GM23338 (cell line): ENCODE results near the gene HOTAIR. TPM values are rescaled to one million over a fixed set of nuclear protein-coding genes. Genes with fewer than 3 reads are reported as not detected.

ENCODE experiments used
- ATAC-seq: fragments of 200-7000 bp; cut with Tn5 transposase; 3 replicates; pipeline ENCODE4 v1.9.1; 2020
- DNase-seq: peaks from one replicate; pipeline ENCODE4 v3.0.0-alpha.2; 2015; ENCODE audit warnings: low spot score
- H2AFZ ChIP-seq: fragments of 200-600 bp; sonication (generic); 2 replicates; pipeline ENCODE4 v1.8.0; 2016; ENCODE audit warnings: antibody characterized with exemption, mild to moderate bottlenecking, moderate library complexity
- H3F3A ChIP-seq: fragments of 200-600 bp; sonication (generic); replicated peaks from 2 replicates; pipeline ENCODE4 v1.8.0; 2017; ENCODE audit warnings: antibody characterized with exemption, mixed run types, low read depth
- H3K27ac ChIP-seq: fragments of 200-600 bp; sonication (generic); 2 replicates; pipeline ENCODE4 v1.6.1; 2016; ENCODE audit warnings: low read depth
- H3K27me3 ChIP-seq: fragments of 200-600 bp; sonication (generic); 2 replicates; pipeline ENCODE4 v1.8.0; 2016; ENCODE audit warnings: mild to moderate bottlenecking, mixed run types, moderate library complexity; ENCODE audit not compliant: insufficient read depth
- H3K36me3 ChIP-seq: fragments of 200-600 bp; sonication (generic); 2 replicates; pipeline ENCODE4 v1.8.0; 2016; ENCODE audit warnings: mild to moderate bottlenecking; ENCODE audit not compliant: insufficient read depth
- H3K4me1 ChIP-seq: fragments of 200-600 bp; sonication (generic); 2 replicates; pipeline ENCODE4 v1.8.0; 2016; ENCODE audit warnings: mild to moderate bottlenecking, moderate library complexity; ENCODE audit not compliant: insufficient read depth
- H3K4me2 ChIP-seq: fragments of 200-600 bp; sonication (generic); 2 replicates; pipeline ENCODE4 v1.7.1; 2017; ENCODE audit warnings: mixed run types
- H3K4me3 ChIP-seq: fragments of 200-600 bp; sonication (generic); 2 replicates; pipeline ENCODE4 v1.6.1; 2016; ENCODE audit warnings: mixed run types
- H3K79me2 ChIP-seq: fragments of 200-600 bp; sonication (generic); replicated peaks from 2 replicates; pipeline ENCODE4 v1.8.0; 2017; ENCODE audit warnings: mild to moderate bottlenecking; ENCODE audit not compliant: insufficient read depth
- H3K9me2 ChIP-seq: fragments of 200-600 bp; sonication (generic); 2 replicates; pipeline ENCODE4 v1.8.0; 2017; ENCODE audit not compliant: insufficient read depth
- H4K20me1 ChIP-seq: fragments of 200-600 bp; sonication (generic); replicated peaks from 2 replicates; pipeline ENCODE4 v1.8.0; 2017; ENCODE audit warnings: mild to moderate bottlenecking; ENCODE audit not compliant: insufficient read depth
- H3K27ac Mint-ChIP-seq: 2 replicates; pipeline ENCODE4 v1.8.0; 2020; ENCODE audit warnings: inconsistent platforms, mild to moderate bottlenecking, moderate library complexity, mixed read lengths
- H3K27me3 Mint-ChIP-seq: 3 replicates; pipeline ENCODE4 v1.8.0; 2022; ENCODE audit warnings: low read depth, mild to moderate bottlenecking, moderate library complexity, mixed read lengths, inconsistent platforms; ENCODE audit not compliant: insufficient read depth, poor library complexity
- H3K36me3 Mint-ChIP-seq: 3 replicates; pipeline ENCODE4 v1.8.0; 2021; ENCODE audit warnings: low read depth, mild to moderate bottlenecking, inconsistent platforms, moderate library complexity, mixed read lengths
- H3K4me1 Mint-ChIP-seq: 3 replicates; pipeline ENCODE4 v1.8.0; 2020; ENCODE audit warnings: mild to moderate bottlenecking, inconsistent platforms, mixed read lengths
- H3K4me3 Mint-ChIP-seq: 3 replicates; pipeline ENCODE4 v1.8.0; 2021; ENCODE audit warnings: moderate library complexity, mild to moderate bottlenecking, inconsistent platforms, mixed read lengths
- H3K9me3 Mint-ChIP-seq: 3 replicates; pipeline ENCODE4 v1.8.0; 2020; ENCODE audit warnings: moderate library complexity, mild to moderate bottlenecking, inconsistent platforms, mixed read lengths
- CREB1 ChIP-seq: fragments of 250-450 bp; sonication (Bioruptor Pico); IDR thresholded peaks from 2 replicates; pipeline ENCODE4 v1.5.0; 2020; ENCODE audit warnings: low read depth, mild to moderate bottlenecking, moderate library complexity
- EZH2 ChIP-seq: fragments of 200-600 bp; sonication (generic); IDR thresholded peaks from one replicate; pipeline ENCODE4 v1.8.0; 2017; ENCODE audit warnings: antibody characterized with exemption, mild to moderate bottlenecking, low read depth; ENCODE audit not compliant: unreplicated experiment
- EZH2phosphoT487 ChIP-seq: fragments of 200-600 bp; sonication (generic); IDR thresholded peaks from one replicate; pipeline ENCODE4 v1.8.1; 2018; ENCODE audit warnings: antibody characterized with exemption; ENCODE audit not compliant: unreplicated experiment
- JUNB ChIP-seq: IDR thresholded peaks from one replicate; pipeline ENCODE4 v1.6.1; 2016; ENCODE audit warnings: antibody characterized with exemption; ENCODE audit not compliant: unreplicated experiment
- NANOG ChIP-seq: IDR thresholded peaks from 2 replicates; pipeline ENCODE4 v1.6.1; 2016; ENCODE audit warnings: antibody characterized with exemption, borderline replicate concordance
- POLR2AphosphoS5 ChIP-seq: IDR thresholded peaks from 2 replicates; pipeline ENCODE4 v1.6.1; 2016; ENCODE audit warnings: antibody characterized with exemption, low read depth
- STAT1 ChIP-seq: IDR thresholded peaks from one replicate; pipeline ENCODE4 v1.6.1; 2016; ENCODE audit warnings: antibody characterized with exemption; ENCODE audit not compliant: unreplicated experiment
- polyA plus RNA-seq: library from polyadenylated mRNA; unstranded; fragments of >200 nt; fragmentation: Nextera tagmentation; extraction: Ambion mirVana; gene quantifications from 2 replicates; pipeline ENCODE4 v1.2.1, GENCODE V29; 2016
- total RNA-seq: library from RNA; depleted of rRNA; stranded (reverse); fragments of >200 nt; shearing (Covaris generic); gene quantifications from 2 replicates; pipeline ENCODE4 v1.2.3, GENCODE V29; 2014
- TF ChIP-seq, protein P1 (sequence below), 2 experiments: fragments of 200-600 bp in 1 of 2; sonication (generic) in 1 of 2; conservative IDR thresholded peaks; 2 replicates each; pipeline versions ENCODE4 v1.5.1 to v1.6.1; 2016 to 2017; ENCODE audit warnings: antibody characterized with exemption in 2 of 2, low read depth in 2 of 2, mild to moderate bottlenecking in 2 of 2, moderate library complexity in 1 of 2
- TF ChIP-seq, protein P2 (sequence below): fragments of 250-450 bp; sonication (Bioruptor Pico); IDR thresholded peaks from 2 replicates; pipeline ENCODE4 v1.5.0; 2020; ENCODE audit warnings: mild to moderate bottlenecking, moderate library complexity
- TF ChIP-seq, protein P3 (sequence below): IDR thresholded peaks from 2 replicates; pipeline ENCODE4 v1.6.1; 2016; ENCODE audit warnings: antibody characterized with exemption

HOTAIR gene
- total and polyA plus RNA-seq, 2 experiments from 2014 or later: not detected

DNA sequence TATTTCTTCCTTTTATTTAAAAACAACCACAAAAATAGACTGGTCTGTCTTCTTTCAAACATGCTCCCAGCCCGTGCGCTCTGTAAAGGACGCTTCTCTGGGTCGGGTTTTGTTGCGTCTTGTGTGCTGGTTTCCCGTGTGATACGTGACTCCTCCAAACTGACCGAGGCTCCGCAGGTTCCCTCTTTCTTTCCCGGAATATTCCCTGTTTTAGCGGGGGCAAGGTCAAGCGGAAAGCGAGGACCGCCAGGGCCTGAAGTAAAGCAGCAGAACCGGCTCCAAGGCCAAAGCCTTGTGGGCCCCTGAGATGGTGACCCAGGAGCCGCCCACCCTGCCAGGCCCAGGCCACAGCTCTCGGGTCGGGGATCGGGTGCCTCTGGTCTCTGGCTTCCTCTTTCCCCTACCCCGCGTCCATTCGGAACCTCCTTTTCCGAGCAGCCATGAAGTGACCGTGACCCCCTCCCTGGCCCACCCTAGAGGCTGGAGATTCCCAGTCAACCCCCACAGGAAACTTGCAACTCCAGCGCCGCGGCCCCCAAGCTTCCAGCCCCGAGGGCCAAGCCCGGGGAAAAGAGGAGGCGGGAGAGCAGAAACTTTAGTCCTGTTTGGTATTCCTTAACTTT is 9.3 kb upstream of the HOTAIR start:
- Mint-ChIP-seq H3K9me3 (peaks cover 5% of the 10 kb centered on the region; the same call in 2 of the 3 replicates), H3K36me3 (no peaks in the 10 kb centered on the region; the same call in 2 of the 3 replicates), H3K4me3 (0 out of 3 replicates have a peak overlapping the region, but pooled peaks have one; percentile 26), H3K27ac (no peak overlapping the region), H3K27me3 (peaks cover 100% of the 10 kb centered on the region), H3K4me1 (peaks cover 27% of the 10 kb centered on the region)
- no peaks in the 10 kb centered on the region for H3K36me3 ChIP-seq
- H3K9me2 ChIP-seq: no peaks in the 10 kb centered on the region
- H3K4me1 ChIP-seq: peaks cover 53% of the 10 kb centered on the region
- H3K4me3 ChIP-seq: 0 out of 2 replicates have a peak overlapping the region, but pooled peaks have one; percentile 2
- peaks cover 98% of the 10 kb centered on the region for H3K27me3 ChIP-seq
- no peak overlapping the region for H2AFZ ChIP-seq
- peaks cover 48% of the 10 kb centered on the region for H3F3A ChIP-seq
- H4K20me1 ChIP-seq: peaks cover 40% of the 10 kb centered on the region
- DNase-seq (no peak), ATAC-seq (peak; percentile 2; the same call in 1 of the 3 replicates)
- no peak overlapping the region for H3K27ac ChIP-seq
- H3K79me2 ChIP-seq: no peaks in the 10 kb centered on the region
- H3K4me2 ChIP-seq: peak overlapping the region; percentile 62; the same call in 1 of the 2 replicates
- TF ChIP-seq CREB1 (CRISPR knock-in tag) (no peak), EZH2phosphoT487 (peak; percentile 38), EZH2 (peak; percentile 95), JUNB (no peak)

DNA sequence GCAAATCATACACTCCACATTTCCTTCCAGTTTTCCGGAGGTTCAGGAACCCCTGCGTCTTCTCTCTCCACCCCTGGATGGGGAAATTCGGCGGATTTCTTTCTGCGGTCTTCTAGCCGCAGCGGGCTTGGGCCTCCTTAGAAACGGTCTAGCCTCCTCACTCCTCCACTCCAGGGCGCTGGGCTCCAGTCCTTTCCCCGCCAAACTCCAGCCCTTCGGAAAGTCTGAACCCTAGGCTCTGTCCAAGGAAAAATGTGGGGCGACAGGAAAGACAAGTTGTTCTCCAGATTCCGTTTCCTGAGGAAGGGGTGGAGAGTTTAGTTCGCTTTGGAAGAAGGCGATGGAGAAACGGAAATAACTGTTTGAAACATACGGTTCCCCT is 8.8 kb upstream of the HOTAIR start:
- DNase-seq: peak; percentile 58
- H3K79me2 ChIP-seq: no peaks in the 10 kb centered on the region
- peaks cover 31% of the 10 kb centered on the region for H3K4me1 Mint-ChIP-seq
- peaks cover 37% of the 10 kb centered on the region for H4K20me1 ChIP-seq
- no peaks in the 10 kb centered on the region for H3K36me3 ChIP-seq
- no peak overlapping the region for H2AFZ ChIP-seq
- peaks cover 50% of the 10 kb centered on the region for H3F3A ChIP-seq
- H3K27ac ChIP-seq: no peak overlapping the region
- H3K27ac Mint-ChIP-seq: no peak overlapping the region
- no peaks in the 10 kb centered on the region for H3K9me2 ChIP-seq
- H3K4me1 ChIP-seq: peaks cover 53% of the 10 kb centered on the region
- no peak overlapping the region for H3K4me3 Mint-ChIP-seq
- peaks cover 5% of the 10 kb centered on the region; the same call in 2 of the 3 replicates for H3K9me3 Mint-ChIP-seq
- H3K36me3 Mint-ChIP-seq: no peaks in the 10 kb centered on the region; the same call in 2 of the 3 replicates
- TF ChIP-seq, protein P1, sequence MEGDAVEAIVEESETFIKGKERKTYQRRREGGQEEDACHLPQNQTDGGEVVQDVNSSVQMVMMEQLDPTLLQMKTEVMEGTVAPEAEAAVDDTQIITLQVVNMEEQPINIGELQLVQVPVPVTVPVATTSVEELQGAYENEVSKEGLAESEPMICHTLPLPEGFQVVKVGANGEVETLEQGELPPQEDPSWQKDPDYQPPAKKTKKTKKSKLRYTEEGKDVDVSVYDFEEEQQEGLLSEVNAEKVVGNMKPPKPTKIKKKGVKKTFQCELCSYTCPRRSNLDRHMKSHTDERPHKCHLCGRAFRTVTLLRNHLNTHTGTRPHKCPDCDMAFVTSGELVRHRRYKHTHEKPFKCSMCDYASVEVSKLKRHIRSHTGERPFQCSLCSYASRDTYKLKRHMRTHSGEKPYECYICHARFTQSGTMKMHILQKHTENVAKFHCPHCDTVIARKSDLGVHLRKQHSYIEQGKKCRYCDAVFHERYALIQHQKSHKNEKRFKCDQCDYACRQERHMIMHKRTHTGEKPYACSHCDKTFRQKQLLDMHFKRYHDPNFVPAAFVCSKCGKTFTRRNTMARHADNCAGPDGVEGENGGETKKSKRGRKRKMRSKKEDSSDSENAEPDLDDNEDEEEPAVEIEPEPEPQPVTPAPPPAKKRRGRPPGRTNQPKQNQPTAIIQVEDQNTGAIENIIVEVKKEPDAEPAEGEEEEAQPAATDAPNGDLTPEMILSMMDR (conservative IDR thresholded peaks at IDR 0.05; ENCODE audit: low read depth in 2 of 2): no peak
- TF ChIP-seq JUNB (no peak), STAT1 (no peak), EZH2 (no peak), EZH2phosphoT487 (peak; percentile 42), NANOG (no peak), POLR2AphosphoS5 (no peak)
- TF ChIP-seq, protein P2, sequence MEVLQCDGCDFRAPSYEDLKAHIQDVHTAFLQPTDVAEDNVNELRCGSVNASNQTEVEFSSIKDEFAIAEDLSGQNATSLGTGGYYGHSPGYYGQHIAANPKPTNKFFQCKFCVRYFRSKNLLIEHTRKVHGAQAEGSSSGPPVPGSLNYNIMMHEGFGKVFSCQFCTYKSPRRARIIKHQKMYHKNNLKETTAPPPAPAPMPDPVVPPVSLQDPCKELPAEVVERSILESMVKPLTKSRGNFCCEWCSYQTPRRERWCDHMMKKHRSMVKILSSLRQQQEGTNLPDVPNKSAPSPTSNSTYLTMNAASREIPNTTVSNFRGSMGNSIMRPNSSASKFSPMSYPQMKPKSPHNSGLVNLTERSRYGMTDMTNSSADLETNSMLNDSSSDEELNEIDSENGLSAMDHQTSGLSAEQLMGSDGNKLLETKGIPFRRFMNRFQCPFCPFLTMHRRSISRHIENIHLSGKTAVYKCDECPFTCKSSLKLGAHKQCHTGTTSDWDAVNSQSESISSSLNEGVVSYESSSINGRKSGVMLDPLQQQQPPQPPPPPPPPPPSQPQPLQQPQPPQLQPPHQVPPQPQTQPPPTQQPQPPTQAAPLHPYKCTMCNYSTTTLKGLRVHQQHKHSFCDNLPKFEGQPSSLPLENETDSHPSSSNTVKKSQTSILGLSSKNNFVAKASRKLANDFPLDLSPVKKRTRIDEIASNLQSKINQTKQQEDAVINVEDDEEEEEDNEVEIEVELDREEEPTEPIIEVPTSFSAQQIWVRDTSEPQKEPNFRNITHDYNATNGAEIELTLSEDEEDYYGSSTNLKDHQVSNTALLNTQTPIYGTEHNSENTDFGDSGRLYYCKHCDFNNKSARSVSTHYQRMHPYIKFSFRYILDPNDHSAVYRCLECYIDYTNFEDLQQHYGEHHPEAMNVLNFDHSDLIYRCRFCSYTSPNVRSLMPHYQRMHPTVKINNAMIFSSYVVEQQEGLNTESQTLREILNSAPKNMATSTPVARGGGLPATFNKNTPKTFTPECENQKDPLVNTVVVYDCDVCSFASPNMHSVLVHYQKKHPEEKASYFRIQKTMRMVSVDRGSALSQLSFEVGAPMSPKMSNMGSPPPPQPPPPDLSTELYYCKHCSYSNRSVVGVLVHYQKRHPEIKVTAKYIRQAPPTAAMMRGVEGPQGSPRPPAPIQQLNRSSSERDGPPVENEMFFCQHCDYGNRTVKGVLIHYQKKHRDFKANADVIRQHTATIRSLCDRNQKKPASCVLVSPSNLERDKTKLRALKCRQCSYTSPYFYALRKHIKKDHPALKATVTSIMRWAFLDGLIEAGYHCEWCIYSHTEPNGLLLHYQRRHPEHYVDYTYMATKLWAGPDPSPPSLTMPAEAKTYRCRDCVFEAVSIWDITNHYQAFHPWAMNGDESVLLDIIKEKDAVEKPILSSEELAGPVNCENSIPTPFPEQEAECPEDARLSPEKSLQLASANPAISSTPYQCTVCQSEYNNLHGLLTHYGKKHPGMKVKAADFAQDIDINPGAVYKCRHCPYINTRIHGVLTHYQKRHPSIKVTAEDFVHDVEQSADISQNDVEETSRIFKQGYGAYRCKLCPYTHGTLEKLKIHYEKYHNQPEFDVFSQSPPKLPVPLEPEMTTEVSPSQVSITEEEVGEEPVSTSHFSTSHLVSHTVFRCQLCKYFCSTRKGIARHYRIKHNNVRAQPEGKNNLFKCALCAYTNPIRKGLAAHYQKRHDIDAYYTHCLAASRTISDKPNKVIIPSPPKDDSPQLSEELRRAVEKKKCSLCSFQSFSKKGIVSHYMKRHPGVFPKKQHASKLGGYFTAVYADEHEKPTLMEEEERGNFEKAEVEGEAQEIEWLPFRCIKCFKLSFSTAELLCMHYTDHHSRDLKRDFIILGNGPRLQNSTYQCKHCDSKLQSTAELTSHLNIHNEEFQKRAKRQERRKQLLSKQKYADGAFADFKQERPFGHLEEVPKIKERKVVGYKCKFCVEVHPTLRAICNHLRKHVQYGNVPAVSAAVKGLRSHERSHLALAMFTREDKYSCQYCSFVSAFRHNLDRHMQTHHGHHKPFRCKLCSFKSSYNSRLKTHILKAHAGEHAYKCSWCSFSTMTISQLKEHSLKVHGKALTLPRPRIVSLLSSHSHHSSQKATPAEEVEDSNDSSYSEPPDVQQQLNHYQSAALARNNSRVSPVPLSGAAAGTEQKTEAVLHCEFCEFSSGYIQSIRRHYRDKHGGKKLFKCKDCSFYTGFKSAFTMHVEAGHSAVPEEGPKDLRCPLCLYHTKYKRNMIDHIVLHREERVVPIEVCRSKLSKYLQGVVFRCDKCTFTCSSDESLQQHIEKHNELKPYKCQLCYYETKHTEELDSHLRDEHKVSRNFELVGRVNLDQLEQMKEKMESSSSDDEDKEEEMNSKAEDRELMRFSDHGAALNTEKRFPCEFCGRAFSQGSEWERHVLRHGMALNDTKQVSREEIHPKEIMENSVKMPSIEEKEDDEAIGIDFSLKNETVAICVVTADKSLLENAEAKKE (CRISPR knock-in tag): no peak
- TF ChIP-seq, protein P3, sequence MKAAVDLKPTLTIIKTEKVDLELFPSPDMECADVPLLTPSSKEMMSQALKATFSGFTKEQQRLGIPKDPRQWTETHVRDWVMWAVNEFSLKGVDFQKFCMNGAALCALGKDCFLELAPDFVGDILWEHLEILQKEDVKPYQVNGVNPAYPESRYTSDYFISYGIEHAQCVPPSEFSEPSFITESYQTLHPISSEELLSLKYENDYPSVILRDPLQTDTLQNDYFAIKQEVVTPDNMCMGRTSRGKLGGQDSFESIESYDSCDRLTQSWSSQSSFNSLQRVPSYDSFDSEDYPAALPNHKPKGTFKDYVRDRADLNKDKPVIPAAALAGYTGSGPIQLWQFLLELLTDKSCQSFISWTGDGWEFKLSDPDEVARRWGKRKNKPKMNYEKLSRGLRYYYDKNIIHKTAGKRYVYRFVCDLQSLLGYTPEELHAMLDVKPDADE: no peak
- H3K4me2 ChIP-seq: peak overlapping the region; percentile 41; the same call in 1 of the 2 replicates
- H3K27me3 ChIP-seq: peaks cover 98% of the 10 kb centered on the region
- H3K27me3 Mint-ChIP-seq: peaks cover 100% of the 10 kb centered on the region
- ATAC-seq: no peak
- 0 out of 2 replicates have a peak overlapping the region, but pooled peaks have one; percentile 2 for H3K4me3 ChIP-seq
